ENCODE results near the gene HSBP1.

Gene HSBP1

GRCh38 chr16:83789642-83790401, 18.0 kb upstream of the HSBP1 start:
- Histone ChIP-seq H3K27me3 (ENCODE audit: control insufficient read depth, insufficient read depth, low read length) (no peaks in the 10 kb centered on the region), H3K4me1 (ENCODE audit: control insufficient read depth, insufficient read depth, low read length) (no peaks in the 10 kb centered on the region), H3K9ac (ENCODE audit: low read length) (no peak overlapping the region), H3K36me3 (ENCODE audit: control insufficient read depth, insufficient read depth, low read length) (no peaks in the 10 kb centered on the region), H3K27ac (ENCODE audit: low read depth, low read length) (no peak overlapping the region), H3K4me3 (ENCODE audit: low read length) (no peak overlapping the region)

- no peaks in the 10 kb centered on the region for H3K27me3 ChIP-seq (ENCODE audit: control insufficient read depth, insufficient read depth, low read length)
- no peak overlapping the region for H3K9ac ChIP-seq (ENCODE audit: low read length)
- H3K4me1 ChIP-seq (ENCODE audit: control insufficient read depth, insufficient read depth, low read length): no peaks in the 10 kb centered on the region
- no peak overlapping the region for H3K4me3 ChIP-seq (ENCODE audit: low read length)
- H3K27ac ChIP-seq (ENCODE audit: low read depth, low read length): no peak overlapping the region
- H3K36me3 ChIP-seq (ENCODE audit: control insufficient read depth, insufficient read depth, low read length): no peaks in the 10 kb centered on the region
Measured at GRCh38 chr16:83791916-83792315, 15.9 kb upstream of the HSBP1 start.

DNA sequence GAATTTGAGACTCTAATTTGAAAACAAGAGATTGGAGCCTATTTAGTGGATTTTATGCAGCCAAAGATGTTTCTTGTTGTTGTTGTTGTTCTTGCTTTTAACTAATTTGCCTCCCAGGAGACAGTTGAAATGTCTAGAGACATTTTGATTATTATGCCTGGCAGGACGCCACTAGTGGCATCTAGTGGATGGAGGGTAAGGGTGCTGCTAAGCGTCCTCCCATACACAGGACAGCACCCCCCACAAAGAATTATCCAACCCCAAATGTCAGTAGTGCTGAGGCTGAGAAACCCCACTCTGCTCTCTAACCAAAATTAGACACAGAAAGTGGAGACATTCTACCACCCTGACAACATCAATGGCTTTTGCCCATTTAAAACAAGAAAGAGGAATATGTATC, 15.4 kb upstream of the HSBP1 start:
- Histone ChIP-seq H3K4me1 (ENCODE audit: control insufficient read depth, insufficient read depth, low read length) (no peaks in the 10 kb centered on the region), H3K4me3 (ENCODE audit: low read length) (no peak overlapping the region), H3K27me3 (ENCODE audit: control insufficient read depth, insufficient read depth, low read length) (no peaks in the 10 kb centered on the region), H3K9ac (ENCODE audit: low read length) (no peak overlapping the region), H3K27ac (ENCODE audit: low read depth, low read length) (no peak overlapping the region), H3K36me3 (ENCODE audit: control insufficient read depth, insufficient read depth, low read length) (no peaks in the 10 kb centered on the region)

GRCh38 chr16:83793179-83793578, 14.6 kb upstream of the HSBP1 start:
- Histone ChIP-seq H3K36me3 (ENCODE audit: control insufficient read depth, insufficient read depth, low read length) (no peaks in the 10 kb centered on the region), H3K4me1 (ENCODE audit: control insufficient read depth, insufficient read depth, low read length) (no peaks in the 10 kb centered on the region), H3K4me3 (ENCODE audit: low read length) (no peak overlapping the region), H3K9ac (ENCODE audit: low read length) (no peak overlapping the region), H3K27ac (ENCODE audit: low read depth, low read length) (no peak overlapping the region), H3K27me3 (ENCODE audit: control insufficient read depth, insufficient read depth, low read length) (no peaks in the 10 kb centered on the region)

- Histone ChIP-seq H3K27ac (ENCODE audit: low read depth, low read length) (no peak overlapping the region), H3K36me3 (ENCODE audit: control insufficient read depth, insufficient read depth, low read length) (no peaks in the 10 kb centered on the region), H3K4me1 (ENCODE audit: control insufficient read depth, insufficient read depth, low read length) (no peaks in the 10 kb centered on the region), H3K9ac (ENCODE audit: low read length) (no peak overlapping the region), H3K4me3 (ENCODE audit: low read length) (no peak overlapping the region), H3K27me3 (ENCODE audit: control insufficient read depth, insufficient read depth, low read length) (no peaks in the 10 kb centered on the region)
Measured at GRCh38 chr16:83794860-83795554, 12.8 kb upstream of the HSBP1 start.

DNA sequence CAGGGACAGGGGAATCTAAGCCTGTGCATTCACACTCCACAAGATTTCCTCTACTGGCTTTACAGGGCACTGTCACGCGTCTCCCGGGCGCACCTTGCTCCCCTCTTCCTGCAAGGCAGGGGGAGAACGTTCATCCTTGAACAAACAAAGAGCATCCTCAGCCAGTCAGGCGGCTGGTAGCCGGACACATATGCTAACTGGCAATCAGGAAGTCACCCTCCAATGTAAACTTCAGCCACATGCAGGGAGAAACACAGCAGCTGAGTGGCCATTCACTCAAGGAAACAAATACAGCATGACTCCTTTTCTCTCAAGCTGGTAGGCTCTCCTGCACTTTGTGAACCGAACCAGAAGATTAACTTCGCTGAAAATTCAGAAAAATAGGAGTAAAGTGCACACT, 10.8 kb upstream of the HSBP1 start:
- Histone ChIP-seq H3K4me3 (ENCODE audit: low read length) (no peak overlapping the region), H3K9ac (ENCODE audit: low read length) (no peak overlapping the region), H3K36me3 (ENCODE audit: control insufficient read depth, insufficient read depth, low read length) (no peaks in the 10 kb centered on the region), H3K4me1 (ENCODE audit: control insufficient read depth, insufficient read depth, low read length) (no peaks in the 10 kb centered on the region), H3K27me3 (ENCODE audit: control insufficient read depth, insufficient read depth, low read length) (no peaks in the 10 kb centered on the region), H3K27ac (ENCODE audit: low read depth, low read length) (no peak overlapping the region)

GRCh38 chr16:83799336-83799735, 8.4 kb upstream of the HSBP1 start:
- no peak overlapping the region for H3K4me3 ChIP-seq (ENCODE audit: low read length)
- H3K36me3 ChIP-seq (ENCODE audit: control insufficient read depth, insufficient read depth, low read length): no peaks in the 10 kb centered on the region
- H3K27me3 ChIP-seq (ENCODE audit: control insufficient read depth, insufficient read depth, low read length): no peaks in the 10 kb centered on the region
- H3K9ac ChIP-seq (ENCODE audit: low read length): no peak overlapping the region
- no peaks in the 10 kb centered on the region for H3K4me1 ChIP-seq (ENCODE audit: control insufficient read depth, insufficient read depth, low read length)
- H3K27ac ChIP-seq (ENCODE audit: low read depth, low read length): no peak overlapping the region

DNA sequence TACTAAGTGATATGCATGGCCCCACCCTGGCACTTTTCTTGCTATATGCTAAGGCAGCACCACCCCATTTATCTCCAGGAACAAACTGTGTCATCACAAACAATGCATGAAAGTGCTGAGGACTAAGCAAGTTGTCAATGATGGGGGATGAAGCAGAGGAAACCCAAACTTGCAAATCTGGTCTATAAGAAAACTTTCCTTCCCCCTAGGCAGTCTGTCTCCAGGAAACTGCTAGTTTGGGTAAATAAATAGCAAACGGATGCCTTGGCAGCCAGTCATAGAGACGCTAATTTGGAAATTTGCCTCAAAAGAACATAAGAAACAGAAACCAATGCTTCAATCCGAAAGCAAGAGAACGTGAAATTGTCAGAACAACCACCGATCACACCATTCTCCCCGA, 5.6 kb upstream of the HSBP1 start:
- Histone ChIP-seq H3K4me1 (ENCODE audit: control insufficient read depth, insufficient read depth, low read length) (no peaks in the 10 kb centered on the region), H3K27ac (ENCODE audit: low read depth, low read length) (no peak overlapping the region), H3K9ac (ENCODE audit: low read length) (no peak overlapping the region), H3K4me3 (ENCODE audit: low read length) (peak overlapping the region; percentile 14), H3K27me3 (ENCODE audit: control insufficient read depth, insufficient read depth, low read length) (no peaks in the 10 kb centered on the region), H3K36me3 (ENCODE audit: control insufficient read depth, insufficient read depth, low read length) (no peaks in the 10 kb centered on the region)

DNA sequence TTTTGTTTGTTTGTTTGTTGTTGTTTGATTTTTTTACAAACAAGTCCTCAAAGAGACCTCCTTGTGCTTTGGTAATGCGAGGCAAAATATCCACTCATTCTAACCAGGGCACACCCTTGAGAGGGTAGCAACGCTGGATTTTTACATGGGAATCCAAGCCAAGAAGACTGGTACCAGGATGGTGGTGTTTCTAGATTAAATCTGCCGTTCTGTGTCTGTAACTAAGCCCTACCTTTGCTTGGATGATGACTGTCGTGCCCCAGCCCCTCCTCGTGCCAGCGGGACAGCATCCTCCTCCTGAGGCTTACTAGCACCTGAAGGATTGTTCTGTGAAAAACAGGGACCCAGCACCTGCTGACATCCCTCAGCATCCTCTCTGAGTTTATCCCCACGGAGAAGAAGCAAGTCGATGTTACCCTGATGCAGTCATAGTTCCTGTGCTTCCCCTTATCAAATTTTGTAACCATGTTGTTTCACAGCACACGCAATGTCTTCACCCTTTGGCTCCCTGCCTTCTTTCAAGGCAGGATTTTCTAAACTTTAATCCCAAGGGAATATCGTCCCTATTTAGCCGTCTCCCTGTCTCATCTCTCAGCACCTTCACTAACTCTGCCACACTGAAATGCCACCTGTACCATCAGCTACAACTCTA, 5.1 kb upstream of the HSBP1 start:
- Histone ChIP-seq H3K27ac (ENCODE audit: low read depth, low read length) (no peak overlapping the region), H3K36me3 (ENCODE audit: control insufficient read depth, insufficient read depth, low read length) (no peaks in the 10 kb centered on the region), H3K9ac (ENCODE audit: low read length) (no peak overlapping the region), H3K4me3 (ENCODE audit: low read length) (peak overlapping the region; percentile 14), H3K27me3 (ENCODE audit: control insufficient read depth, insufficient read depth, low read length) (no peaks in the 10 kb centered on the region), H3K4me1 (ENCODE audit: control insufficient read depth, insufficient read depth, low read length) (no peaks in the 10 kb centered on the region)

- Histone ChIP-seq H3K36me3 (ENCODE audit: control insufficient read depth, insufficient read depth, low read length) (no peaks in the 10 kb centered on the region), H3K9ac (ENCODE audit: low read length) (no peak overlapping the region), H3K27me3 (ENCODE audit: control insufficient read depth, insufficient read depth, low read length) (no peaks in the 10 kb centered on the region), H3K4me3 (ENCODE audit: low read length) (no peak overlapping the region), H3K4me1 (ENCODE audit: control insufficient read depth, insufficient read depth, low read length) (peaks cover 3% of the 10 kb centered on the region), H3K27ac (ENCODE audit: low read depth, low read length) (no peak overlapping the region)
Measured at GRCh38 chr16:83803811-83804210, 4.0 kb upstream of the HSBP1 start.

DNA sequence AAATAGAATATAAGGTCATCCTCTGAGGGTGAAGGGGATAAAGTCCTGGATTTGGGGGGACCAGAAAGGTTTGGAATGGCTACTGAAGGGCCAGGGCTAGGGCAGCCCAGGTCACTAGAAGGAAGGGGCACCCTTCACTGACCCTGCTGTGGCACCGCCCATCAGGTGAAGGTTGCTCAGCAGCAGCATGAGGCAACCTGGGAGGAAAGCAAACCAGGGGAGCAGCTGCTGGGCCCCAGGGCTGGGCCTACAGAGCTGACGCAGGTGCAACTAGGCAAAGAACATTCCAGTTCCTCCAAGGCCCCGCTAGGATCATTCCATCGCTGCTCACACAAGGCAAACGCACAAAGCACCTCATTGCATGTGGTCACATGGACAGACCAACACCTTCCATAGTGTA, 3.4 kb upstream of the HSBP1 start:
- H3K27ac ChIP-seq (ENCODE audit: low read depth, low read length): no peak overlapping the region
- H3K36me3 ChIP-seq (ENCODE audit: control insufficient read depth, insufficient read depth, low read length): no peaks in the 10 kb centered on the region
- H3K9ac ChIP-seq (ENCODE audit: low read length): no peak overlapping the region
- H3K27me3 ChIP-seq (ENCODE audit: control insufficient read depth, insufficient read depth, low read length): no peaks in the 10 kb centered on the region
- no peak overlapping the region for H3K4me3 ChIP-seq (ENCODE audit: low read length)
- peaks cover 5% of the 10 kb centered on the region for H3K4me1 ChIP-seq (ENCODE audit: control insufficient read depth, insufficient read depth, low read length)

- Histone ChIP-seq H3K4me3 (ENCODE audit: low read length) (no peak overlapping the region), H3K27ac (ENCODE audit: low read depth, low read length) (no peak overlapping the region), H3K36me3 (ENCODE audit: control insufficient read depth, insufficient read depth, low read length) (no peaks in the 10 kb centered on the region), H3K27me3 (ENCODE audit: control insufficient read depth, insufficient read depth, low read length) (no peaks in the 10 kb centered on the region), H3K4me1 (ENCODE audit: control insufficient read depth, insufficient read depth, low read length) (peaks cover 8% of the 10 kb centered on the region), H3K9ac (ENCODE audit: low read length) (no peak overlapping the region)
Measured at GRCh38 chr16:83806036-83806435, 1.7 kb upstream of the HSBP1 start.
